ENCODE results near the gene CCDC57. TPM values are rescaled to one million over a fixed set of nuclear protein-coding genes. Genes with fewer than 3 reads are reported as not detected.

Gene CCDC57
- total RNA-seq, 2 donors from 2014 or later: 11.9 to 17.2 TPM

DNA sequence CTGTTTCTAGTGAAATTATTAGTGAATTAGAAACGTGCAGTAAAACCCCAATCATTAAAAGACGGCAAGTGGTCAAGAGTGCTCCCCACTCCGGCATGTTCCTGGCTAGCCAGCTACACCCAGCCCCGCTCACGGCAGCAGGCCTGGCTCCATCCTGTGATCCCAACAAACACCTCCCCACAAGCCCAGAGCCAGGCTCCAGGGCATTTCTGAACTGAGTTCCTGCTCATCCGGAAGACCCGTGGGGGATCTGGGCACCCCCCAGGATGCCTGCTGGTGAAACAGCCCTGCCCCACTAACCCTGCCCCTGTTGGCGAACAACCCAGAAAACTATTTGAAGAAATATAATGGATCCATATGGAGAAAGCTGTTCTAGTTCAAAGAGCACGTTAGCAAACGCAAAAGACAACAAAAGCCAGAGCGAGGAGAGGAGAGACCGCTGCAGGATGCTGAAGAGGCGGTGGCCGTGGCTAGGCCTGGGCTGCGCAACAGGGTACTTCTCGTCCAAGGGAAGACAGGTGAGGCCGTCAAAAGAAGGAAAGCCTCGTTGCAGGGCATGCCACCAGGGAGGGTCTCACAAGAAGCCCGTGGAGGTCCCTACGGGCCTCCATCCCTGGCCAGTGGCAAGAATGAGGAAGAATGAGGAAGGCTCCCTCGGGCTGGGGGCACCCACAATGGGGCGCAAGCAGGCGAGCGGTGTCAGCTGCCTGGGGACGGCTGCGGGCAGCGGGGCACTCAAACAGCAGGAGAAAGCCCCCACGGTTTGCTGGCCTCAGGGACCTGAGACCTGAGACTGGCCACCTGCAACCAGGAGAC, 35.4 kb upstream of the CCDC57 start:
- intact Hi-C loops (cut with DNase I): loop anchor here in 1 of 2 donors (10.0 kb wide), 1 partner anchor 47 kb away; no protein-coding TSS in a partner anchor
- ATAC-seq: no peak
- no peak for DNase-seq

DNA sequence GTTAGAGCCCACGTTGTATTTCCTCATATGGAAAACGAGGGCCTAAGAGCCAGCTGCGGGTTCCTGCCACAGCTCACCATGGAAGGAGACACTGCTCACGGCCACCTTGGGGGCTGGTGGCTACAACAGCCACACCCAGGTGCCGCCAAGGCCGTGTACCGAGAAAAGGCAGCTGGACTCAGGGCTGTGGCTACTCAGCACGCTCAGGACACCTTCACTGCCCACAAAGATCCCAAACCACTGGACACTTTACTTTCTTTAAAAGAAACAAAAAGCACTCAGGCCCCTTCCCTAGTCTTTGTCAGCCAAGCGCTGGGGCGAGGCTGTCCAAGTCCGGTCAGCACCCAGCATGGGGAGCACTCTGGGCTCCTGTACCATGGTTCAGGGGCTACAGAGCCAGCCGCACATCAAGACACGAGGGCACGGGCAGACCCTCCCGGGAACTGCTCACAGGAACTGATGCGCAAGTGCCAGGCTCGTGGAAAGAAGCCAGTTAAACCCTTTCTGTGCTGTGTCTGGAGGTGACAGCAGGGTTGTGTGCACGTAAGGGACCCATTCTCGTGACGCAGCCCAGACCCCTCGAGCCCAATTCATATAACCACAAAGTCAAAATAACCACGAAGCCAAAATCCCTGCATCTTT, 34.7 kb upstream of the CCDC57 start:
- intact Hi-C loops (cut with DNase I): loop anchor here in 1 of 2 donors (10.0 kb wide), 1 partner anchor 47 kb away; no protein-coding TSS in a partner anchor
- ATAC-seq (peak in 1 of 2 donors; percentile 10), DNase-seq (no peak)

DNA sequence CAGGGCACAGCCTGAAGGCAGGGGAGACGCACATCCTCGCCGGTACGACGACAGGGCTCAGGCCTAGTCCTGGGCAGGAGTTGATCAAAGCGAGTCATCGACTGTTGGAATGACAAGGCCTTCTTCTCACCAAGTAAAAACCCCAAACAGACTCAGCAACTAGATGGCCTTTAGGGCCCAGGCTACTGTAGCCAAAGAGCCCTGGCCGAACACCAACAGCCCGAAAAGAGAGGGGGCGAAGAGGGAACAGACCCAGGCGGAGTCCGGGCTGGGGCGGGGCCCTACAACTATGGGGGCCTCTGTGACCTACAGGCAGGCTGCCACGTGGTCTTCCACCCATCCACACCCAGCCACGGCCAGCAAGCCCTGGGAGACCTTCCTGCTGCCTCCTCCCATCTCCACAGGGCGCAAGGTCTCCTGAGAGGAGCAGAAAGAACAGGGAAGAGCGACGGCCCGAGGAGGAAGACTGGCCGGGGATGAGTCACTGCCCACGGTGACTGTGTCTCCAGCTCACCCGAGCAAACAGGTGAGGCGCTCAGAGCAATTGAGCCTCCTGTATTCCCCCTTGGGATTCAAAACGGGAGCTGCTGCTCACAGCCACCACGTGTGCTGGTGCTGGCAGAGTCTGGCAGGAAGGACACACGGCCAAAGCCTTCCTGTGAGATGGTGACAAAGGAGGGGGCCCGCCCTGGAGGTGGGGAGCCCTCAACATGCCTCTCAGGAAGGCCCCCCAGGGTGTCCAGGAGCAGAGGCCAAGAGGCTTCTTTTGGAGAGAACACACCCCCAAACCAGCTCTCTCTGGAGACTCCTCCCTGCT, 33.9 kb upstream of the CCDC57 start:
- DNase-seq: no peak

DNA sequence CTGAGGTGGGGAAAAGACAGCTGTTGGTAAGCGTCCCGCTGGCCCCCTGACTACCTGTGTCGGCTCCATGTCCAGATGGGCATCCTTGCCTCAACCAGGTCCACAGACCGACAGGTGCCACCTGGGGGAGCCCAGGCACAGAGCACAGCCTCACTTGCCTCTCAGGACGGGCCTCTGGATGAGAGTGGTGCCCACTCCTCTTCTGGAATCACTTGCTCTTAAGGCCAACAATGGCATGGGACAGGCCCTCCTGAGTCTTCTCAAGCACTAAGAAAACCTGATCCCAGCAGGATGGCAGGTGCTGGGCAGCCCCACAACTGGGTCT, 33.4 kb upstream of the CCDC57 start:
- ATAC-seq (no peak), DNase-seq (no peak)
- intact Hi-C loops (cut with DNase I): loop anchor here in 1 of 2 donors (10.0 kb wide), 1 partner anchor 49 kb away; no protein-coding TSS in a partner anchor

More for the DNA sequence above, 33.9 kb upstream of the CCDC57 start:
- ATAC-seq: peak; percentile 5 to 6
- intact Hi-C loops (cut with DNase I): loop anchor here in 1 of 2 donors (10.0 kb wide), 1 partner anchor 48 kb away; no protein-coding TSS in a partner anchor

DNA sequence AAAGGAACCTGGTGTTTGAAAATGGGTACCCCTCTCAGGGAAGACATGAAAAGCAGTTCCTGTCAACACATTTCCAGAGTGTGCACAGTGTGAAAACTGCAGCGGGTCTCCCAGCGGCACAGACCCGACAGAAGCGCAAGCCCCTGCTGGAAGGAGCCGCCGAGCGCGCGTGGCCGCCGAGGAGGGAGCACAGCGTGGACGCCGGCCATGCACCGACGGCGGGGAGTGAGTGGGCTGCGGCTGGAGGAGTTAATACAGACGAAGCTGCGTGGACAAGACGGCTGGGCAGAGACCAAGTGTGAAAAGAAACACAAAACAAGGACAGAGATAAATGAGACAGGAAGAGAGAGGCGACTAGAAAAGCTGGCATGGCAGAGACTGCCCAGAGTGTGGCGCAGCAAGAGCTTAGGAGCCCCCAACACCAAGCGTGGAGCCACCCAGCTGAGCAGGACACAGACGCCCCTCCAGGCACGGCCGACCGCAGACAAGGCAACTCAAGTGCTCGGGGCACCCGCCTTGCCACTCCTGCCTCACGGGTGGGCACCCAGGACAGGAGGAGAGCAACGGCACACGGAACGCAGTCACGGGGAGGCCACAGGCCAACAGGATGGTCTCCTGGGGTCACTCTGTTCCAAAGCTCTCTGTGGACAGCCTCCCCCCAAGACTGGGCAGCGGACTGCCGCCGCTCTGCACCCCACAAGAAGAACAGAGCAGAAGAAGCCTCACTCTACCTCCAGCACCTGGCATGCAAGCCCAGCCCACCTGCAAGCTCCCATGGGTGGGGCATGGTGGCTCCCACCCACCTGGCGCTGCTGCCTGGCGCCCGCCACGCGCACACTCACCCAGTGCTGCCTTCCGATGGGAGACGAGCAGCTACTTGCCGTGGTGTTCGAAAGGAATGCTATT, 32.7 kb upstream of the CCDC57 start:
- ATAC-seq (no peak), DNase-seq (no peak)
- intact Hi-C loops (cut with DNase I): loop anchor here in 1 of 2 donors (10.0 kb wide), 1 partner anchor 49 kb away; no protein-coding TSS in a partner anchor

DNA sequence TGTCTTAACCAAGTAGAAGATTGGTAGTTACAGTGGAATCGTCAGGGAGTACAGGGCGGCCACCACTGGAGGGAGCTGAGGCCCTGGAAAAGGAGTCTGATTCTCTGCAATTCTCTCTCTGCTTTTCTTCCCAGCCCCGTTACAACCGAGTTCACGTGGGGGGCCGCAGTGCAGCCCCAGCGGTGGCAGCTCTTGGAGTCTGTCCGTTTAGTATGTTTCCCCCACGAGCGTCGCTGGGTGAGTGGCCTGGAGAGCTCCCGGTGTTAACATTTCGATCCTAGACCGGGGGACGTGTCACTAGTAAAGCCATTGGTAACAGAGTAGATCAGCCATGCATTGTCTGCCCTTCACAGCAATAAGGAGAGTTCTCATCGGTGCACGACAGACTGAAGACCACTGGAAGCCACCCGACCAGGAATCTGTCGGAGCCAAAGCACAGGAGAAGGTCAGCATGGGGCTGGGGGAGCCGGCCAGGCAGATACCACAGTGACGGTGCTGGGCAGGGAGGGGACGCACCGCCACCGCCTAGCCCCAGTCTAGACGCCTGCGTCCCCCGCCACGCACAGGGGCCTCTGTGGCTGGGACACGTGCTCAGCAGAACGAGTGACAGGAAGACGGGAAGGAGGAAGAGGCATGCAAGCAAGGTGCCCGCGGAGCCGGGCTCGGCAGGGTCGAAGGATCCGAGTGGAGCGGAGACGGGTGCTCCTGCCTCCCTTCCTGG, 31.9 kb upstream of the CCDC57 start:
- DNase-seq (no peak), ATAC-seq (no peak)
- intact Hi-C loops (cut with DNase I): loop anchor here in 1 of 2 donors (10.0 kb wide), 1 partner anchor 50 kb away; no protein-coding TSS in a partner anchor

DNA sequence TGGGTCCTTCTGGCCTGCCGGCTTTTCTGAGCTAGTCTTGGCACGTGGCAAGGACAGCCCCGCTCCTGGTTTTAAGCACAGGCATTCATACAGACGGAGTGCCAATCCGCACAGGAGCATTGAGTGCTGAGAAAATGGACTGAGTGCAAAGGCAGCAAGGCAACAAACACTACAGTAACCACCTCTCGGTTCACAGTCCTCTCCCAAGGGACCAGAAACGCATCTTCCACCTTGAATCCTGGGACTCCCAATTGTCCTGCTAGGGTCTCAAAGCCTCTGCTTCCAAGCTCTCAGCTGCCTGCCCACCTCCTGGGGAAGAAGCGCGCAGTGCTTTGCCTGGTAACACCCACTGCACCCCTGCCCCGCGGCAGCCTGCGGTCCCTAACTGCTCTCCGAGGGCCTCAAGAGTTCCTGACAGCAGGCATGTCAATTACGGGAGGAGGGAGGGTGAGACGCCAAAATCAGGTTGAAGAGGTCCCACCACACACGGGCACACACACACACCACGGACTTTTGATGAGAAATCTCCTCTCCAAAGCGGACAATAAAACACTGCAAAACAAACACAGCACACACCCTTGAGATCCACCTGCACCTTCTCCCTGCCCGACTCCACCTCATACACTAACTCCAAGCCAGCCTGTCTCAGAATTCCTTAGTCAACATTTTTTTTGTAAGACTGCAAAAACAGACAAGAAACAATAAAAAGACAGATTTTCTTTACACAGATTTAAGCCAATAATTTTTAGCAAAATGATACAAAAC, 31.2 kb upstream of the CCDC57 start:
- ATAC-seq (no peak), DNase-seq (no peak)
- intact Hi-C loops (cut with DNase I): loop anchor here in 1 of 2 donors (10.0 kb wide), 1 partner anchor 51 kb away; no protein-coding TSS in a partner anchor

DNA sequence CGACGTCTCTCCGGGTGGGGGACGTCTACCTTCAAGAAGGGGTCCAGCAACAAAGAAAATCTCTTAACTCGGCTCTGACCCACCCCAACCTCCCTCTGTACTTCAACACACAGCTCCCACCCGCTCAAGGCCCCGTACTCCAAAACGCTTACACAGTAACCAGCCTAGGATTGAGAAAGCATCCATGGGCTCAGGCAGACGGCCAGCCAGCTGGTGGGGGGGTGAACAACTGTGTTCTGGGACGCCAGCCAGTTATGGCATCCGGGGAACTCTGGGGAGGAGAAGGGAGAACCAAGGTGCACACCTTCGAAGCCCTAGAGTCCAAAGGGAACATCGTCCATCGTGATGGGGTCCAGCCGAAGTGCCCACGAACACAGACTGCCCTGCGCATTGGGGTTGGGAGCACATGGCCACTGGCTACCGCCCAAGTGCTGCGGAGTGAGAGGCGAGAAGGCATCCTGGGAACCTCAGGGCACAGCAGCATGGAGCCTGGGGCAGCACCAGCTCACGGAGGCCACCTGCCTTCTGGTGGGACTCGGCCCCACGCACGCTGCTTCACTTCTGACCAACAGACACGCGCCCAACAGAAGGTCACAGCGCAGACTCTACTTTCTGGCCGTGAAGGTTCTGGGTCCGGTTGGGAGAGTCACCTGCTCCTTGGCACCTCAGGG, 30.5 kb upstream of the CCDC57 start:
- DNase-seq (peak; percentile 83), ATAC-seq (peak; percentile 30 to 45)
- intact Hi-C loops (cut with DNase I): loop anchor here in 1 of 2 donors (10.0 kb wide), 1 partner anchor 52 kb away; no protein-coding TSS in a partner anchor

DNA sequence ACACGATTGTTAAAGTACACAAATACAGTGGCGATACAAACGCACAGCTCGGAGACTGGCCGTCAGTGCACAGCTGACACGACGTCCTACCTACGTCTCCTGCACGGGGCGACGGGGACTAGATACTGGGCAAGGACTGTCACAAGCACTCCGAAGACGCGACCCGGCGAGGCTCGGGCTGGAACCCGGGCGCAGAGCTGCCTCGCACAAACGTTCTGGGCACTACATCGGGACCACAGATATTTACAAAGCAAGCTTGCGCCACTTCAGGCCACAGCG, 30.0 kb upstream of the CCDC57 start:
- ATAC-seq: no peak
- intact Hi-C loops (cut with DNase I): loop anchor here in 1 of 2 donors (10.0 kb wide), 1 partner anchor 52 kb away; no protein-coding TSS in a partner anchor
- DNase-seq: no peak

DNA sequence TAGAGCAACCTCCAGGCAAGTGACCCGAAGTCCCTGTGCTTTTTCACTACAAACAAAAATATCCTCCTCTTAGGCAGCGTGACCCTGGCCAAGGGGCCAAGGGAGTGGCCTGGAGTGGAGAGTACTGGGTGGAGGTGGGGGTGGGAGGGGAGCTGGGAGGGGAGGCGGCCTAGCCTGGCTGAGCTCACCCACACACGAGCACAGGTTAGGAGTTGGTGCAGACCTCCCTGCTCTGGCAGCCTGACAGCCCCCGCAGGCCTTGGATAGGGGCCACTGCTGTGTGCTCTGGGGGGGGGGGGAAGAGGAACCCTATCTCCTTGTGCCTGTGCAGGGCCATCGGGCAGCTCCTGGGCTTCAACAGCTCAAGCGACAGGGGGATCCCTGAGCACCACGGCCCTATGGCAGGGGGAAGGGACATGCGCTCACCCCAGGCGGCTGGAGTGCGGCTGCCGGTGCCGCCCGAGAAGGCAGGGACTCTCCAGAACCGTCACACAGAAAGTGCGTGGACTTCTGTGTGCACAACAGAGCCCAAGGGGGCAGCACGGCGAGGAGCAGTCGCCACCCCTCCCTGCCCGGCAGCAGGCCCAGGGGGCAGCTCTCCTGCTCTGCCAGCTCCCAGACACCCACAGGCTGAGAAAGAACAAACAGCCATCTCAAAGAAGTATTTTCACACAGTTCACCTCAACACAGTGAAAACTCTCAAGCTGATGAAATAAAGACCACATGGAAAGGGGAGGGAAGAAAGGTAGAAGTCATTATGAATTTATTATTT, 29.5 kb upstream of the CCDC57 start:
- ATAC-seq (peak; percentile 9 to 49), DNase-seq (no peak)
- intact Hi-C loops (cut with DNase I): loop anchor here in 1 of 2 donors (10.0 kb wide), 1 partner anchor 53 kb away; no protein-coding TSS in a partner anchor

DNA sequence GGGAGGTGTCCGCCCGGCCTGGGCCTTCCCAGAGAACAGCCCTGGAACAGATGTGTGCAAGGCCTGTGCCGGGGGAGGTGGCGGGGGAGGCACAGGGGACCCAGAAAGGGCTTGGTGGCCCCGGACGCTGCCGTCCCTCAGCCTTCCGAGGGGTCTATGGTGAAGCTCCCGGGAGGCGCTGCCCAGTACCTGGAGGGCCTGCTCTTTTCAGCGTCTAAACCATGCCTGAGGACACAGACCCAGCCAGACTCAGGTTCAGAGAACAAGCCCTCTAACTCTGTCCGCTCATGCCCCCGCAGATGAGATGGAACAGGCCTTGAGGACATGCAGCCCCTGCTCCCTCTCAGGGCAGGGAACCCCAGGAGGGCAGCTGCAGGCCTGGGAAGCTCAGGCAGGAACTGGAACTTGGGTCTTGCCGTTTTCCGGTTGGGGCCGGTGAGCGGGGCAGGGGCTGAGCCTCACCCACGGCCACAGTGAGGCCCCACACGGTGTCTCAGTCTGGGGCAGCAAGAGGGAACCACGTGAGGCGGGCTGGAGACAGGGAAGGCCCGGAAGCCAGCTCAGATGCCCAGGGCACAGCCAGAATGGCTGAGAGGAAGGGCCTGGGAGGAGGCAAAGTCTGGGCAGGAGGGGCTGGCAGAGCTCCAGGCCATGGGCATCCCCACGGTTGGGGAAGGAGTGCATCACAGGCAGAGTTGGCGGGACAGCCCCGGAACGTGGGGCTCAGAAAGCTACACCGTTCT, 28.7 kb upstream of the CCDC57 start:
- peak; percentile 86 for DNase-seq
- intact Hi-C loops (cut with DNase I): loop anchor here in 1 of 2 donors (10.0 kb wide), 1 partner anchor 53 kb away; no protein-coding TSS in a partner anchor
- ATAC-seq: peak; percentile 48 to 49

DNA sequence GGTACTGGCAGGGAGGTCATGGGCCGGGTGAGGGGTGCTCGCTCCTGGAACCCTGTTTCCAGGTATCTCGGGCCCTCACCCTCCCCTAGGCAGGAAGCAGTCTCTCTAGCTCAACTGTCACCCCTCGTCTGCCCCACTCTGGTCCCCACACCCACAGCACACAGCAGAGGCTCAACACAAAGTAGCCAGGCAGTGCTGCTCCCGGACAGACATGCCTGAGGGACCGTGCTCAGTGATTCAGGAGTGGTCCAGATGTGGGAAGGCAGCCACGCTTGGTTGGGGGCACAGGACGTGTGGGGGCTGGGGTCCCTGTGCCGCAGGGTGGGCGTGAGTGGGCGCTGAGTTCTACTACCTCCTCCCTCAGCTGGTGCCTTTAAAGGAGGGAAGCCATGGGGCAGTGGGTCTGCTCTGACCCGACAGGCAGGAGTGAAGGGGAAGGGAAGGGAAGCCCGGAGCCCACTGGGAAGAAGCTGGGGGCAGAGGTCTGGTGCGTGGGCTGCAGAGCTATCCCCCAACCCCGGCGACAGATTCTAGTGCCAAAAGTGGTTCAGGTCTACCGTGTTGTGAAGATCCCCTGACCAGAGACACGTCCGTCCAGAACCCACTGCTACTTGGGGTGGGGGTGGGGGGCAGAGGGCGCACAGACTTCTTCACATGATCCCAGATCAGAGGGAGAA, 28.0 kb upstream of the CCDC57 start:
- intact Hi-C loops (cut with DNase I): loop anchor here in 1 of 2 donors (10.0 kb wide), 1 partner anchor 54 kb away; no protein-coding TSS in a partner anchor
- ATAC-seq: no peak
- no peak for DNase-seq

DNA sequence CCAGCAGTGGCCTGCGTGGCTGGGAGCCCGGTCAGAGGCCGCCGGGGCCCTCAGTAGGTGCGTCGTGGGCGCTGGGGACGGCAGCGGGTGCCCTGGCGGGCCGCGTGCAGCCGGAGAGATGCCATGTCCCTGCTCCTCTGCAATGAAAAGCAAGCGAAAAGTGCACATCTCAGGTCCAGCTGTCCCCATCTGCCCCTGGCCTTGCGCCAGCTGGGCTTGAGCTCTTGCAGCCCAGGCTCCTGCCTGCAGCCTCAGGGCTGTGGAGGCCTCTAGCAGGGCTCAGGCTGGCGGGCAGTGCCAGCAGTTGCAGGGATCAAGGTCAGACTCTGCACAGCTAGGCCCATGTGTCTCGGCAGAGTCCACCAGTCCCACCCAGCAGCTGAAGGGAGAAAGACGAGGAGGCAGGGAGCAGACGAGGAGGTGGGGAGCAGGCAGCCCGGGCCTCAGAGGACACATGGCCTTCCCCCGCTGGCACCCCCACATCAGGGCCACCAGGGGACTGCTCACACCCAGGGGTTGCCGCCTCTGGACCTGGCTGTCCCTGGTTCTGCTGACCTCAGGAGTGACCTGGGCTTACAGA, 27.4 kb upstream of the CCDC57 start:
- intact Hi-C loops (cut with DNase I): loop anchor here in 1 of 2 donors (5.0 to 10.0 kb wide), 3 partner anchors 32 to 82 kb away; partner anchors contain the start of gene CSNK1D
- no peak for ATAC-seq
- no peak for DNase-seq
